K562 (cell line): Measurements from ENCODE around the gene PTP4A2. TPM values are rescaled to one million over a fixed set of nuclear protein-coding genes. Genes with fewer than 3 reads are reported as not detected.

ENCODE experiments used
- ATF1 ChIP-seq, 2 experiments: fragments of 450-650 bp in 1 of 2; IDR thresholded peaks; 2 replicates each; pipeline ENCODE4 v1.6.1; 2016; ENCODE audit warnings: missing compliant biosample characterization in 1 of 2, missing genetic modification characterization in 1 of 2
- BCOR ChIP-seq: fragments of 450-650 bp; IDR thresholded peaks from 2 replicates; pipeline ENCODE4 v1.6.1; 2016
- BMI1 ChIP-seq: fragments of 150-350 bp; IDR thresholded peaks from 2 replicates; pipeline ENCODE4 v1.6.1; 2014; ENCODE audit warnings: low read length
- CBFA2T3 ChIP-seq: fragments of 450-650 bp; IDR thresholded peaks from 2 replicates; pipeline ENCODE4 v1.6.1; 2017
- CEBPG ChIP-seq, 3 experiments: fragments of 200-800 bp in 1 of 3; sonication (Bioruptor generic) in 1 of 3; sonication (generic) in 1 of 3; formaldehyde crosslinking in 1 of 3; IDR thresholded peaks in 2 of 3; conservative IDR thresholded peaks in 1 of 3; 2 replicates each; pipeline versions ENCODE4 v1.6.1 to v1.8.0; 2016 to 2022; ENCODE audit warnings: missing compliant biosample characterization in 2 of 3, missing genetic modification characterization in 2 of 3, mild to moderate bottlenecking in 1 of 3, missing genetic modification reagents in 1 of 3
- CHD4 ChIP-seq: fragments of 200-600 bp; sonication (generic); IDR thresholded peaks from 3 replicates; pipeline ENCODE4 v1.6.1; 2012; ENCODE audit warnings: low read depth, mild to moderate bottlenecking, mixed read lengths, low read length, inconsistent platforms; ENCODE audit not compliant: insufficient read depth, insufficient replicate concordance, poor library complexity, severe bottlenecking
- CSDE1 ChIP-seq, 2 experiments: fragments of 450-650 bp; IDR thresholded peaks; 2 replicates each; pipeline ENCODE4 v1.6.1; 2016; ENCODE audit warnings: mild to moderate bottlenecking in 1 of 2
- HDAC6 ChIP-seq: IDR thresholded peaks from 2 replicates; pipeline ENCODE4 v1.6.1; 2012; ENCODE audit warnings: low read depth, mild to moderate bottlenecking, control low read depth, inconsistent platforms, low read length, moderate library complexity
- KDM4B ChIP-seq, 2 experiments: fragments of 450-650 bp in 1 of 2; sonication (generic) in 1 of 2; IDR thresholded peaks; 2 replicates each; pipeline ENCODE4 v1.6.1; 2016 to 2017; ENCODE audit warnings: borderline replicate concordance in 2 of 2, antibody characterized with exemption in 1 of 2, low read depth in 1 of 2, mild to moderate bottlenecking in 1 of 2
- MLX ChIP-seq, 2 experiments: fragments of 450-650 bp in 1 of 2; sonication (generic) in 1 of 2; formaldehyde crosslinking; conservative IDR thresholded peaks; 2 replicates each; pipeline versions ENCODE4 v1.4.0 to v1.8.1; 2020 to 2022; ENCODE audit warnings: mild to moderate bottlenecking in 1 of 2, missing genetic modification reagents in 1 of 2
- SIN3A ChIP-seq, 2 experiments: fragments of 150-350 bp in 1 of 2; IDR thresholded peaks; 2 replicates each; pipeline ENCODE4 v1.6.1; 2011 to 2016; ENCODE audit warnings: borderline replicate concordance in 2 of 2, low read depth in 2 of 2, low read length in 2 of 2, mild to moderate bottlenecking in 2 of 2, moderate library complexity in 2 of 2; ENCODE audit not compliant: control insufficient read depth in 1 of 2
- SP2 ChIP-seq: IDR thresholded peaks from 2 replicates; pipeline ENCODE4 v1.6.1; 2011; ENCODE audit warnings: mild to moderate bottlenecking, low read depth, low read length, moderate library complexity; ENCODE audit not compliant: poor library complexity, severe bottlenecking; ENCODE audit errors: extremely low read depth
- TAF1 ChIP-seq: IDR thresholded peaks from 2 replicates; pipeline ENCODE4 v1.6.1; 2011; ENCODE audit warnings: mild to moderate bottlenecking, low read length, moderate library complexity; ENCODE audit not compliant: insufficient read depth, control insufficient read depth, severe bottlenecking; ENCODE audit errors: extremely low read depth
- TGIF2 ChIP-seq: sonication (generic); formaldehyde crosslinking; IDR thresholded peaks from 2 replicates; pipeline ENCODE4 v1.8.1; 2022; ENCODE audit warnings: mild to moderate bottlenecking, missing genetic modification reagents, moderate library complexity
- TSC22D4 ChIP-seq: fragments of 450-650 bp; IDR thresholded peaks from 2 replicates; pipeline ENCODE4 v1.6.1; 2016; ENCODE audit warnings: missing genetic modification characterization, missing biosample characterization, control low read depth
- ZBTB17 ChIP-seq: fragments of 450-650 bp; formaldehyde crosslinking; IDR thresholded peaks from 2 replicates; pipeline ENCODE4 v1.4.0; 2020; ENCODE audit warnings: mild to moderate bottlenecking
- ZFP30 ChIP-seq: fragments of 250-450 bp; sonication (Bioruptor Pico); IDR thresholded peaks from 2 replicates; pipeline ENCODE4 v1.8.0; 2022; ENCODE audit warnings: moderate library complexity, mild to moderate bottlenecking, inconsistent platforms, borderline replicate concordance
- ZNF24 ChIP-seq: fragments of 450-650 bp; IDR thresholded peaks from 2 replicates; pipeline ENCODE4 v1.6.1; 2016
- ZNF277 ChIP-seq: fragments of 250-450 bp; sonication (Bioruptor Pico); IDR thresholded peaks from 2 replicates; pipeline ENCODE4 v1.8.0; 2022; ENCODE audit warnings: inconsistent platforms, mild to moderate bottlenecking, moderate library complexity, borderline replicate concordance
- ZNF561 ChIP-seq: fragments of 450-650 bp; formaldehyde crosslinking; conservative IDR thresholded peaks from 2 replicates; pipeline ENCODE4 v1.4.0; 2020; ENCODE audit warnings: mild to moderate bottlenecking, moderate library complexity
- ZNF785 ChIP-seq: fragments of 250-450 bp; sonication (Bioruptor Pico); IDR thresholded peaks from 2 replicates; pipeline ENCODE4 v1.4.0; 2020; ENCODE audit warnings: mild to moderate bottlenecking
- polyA plus RNA-seq, 8 experiments: library from polyadenylated mRNA; depleted of rRNA in 4 of 8; stranded (reverse) in 5 of 8; unstranded in 3 of 8; fragments of >200 nt; fragmentation: Nextera tagmentation in 2 of 8; fragmentation: Illumina TruSeq in 1 of 8; extraction: Ambion mirVana in 2 of 8; extraction: Trizol in 1 of 8; gene quantifications; 2 replicates each; pipeline versions ENCODE4 v1.2.1 to v1.2.3, GENCODE V29; 2011 to 2014; ENCODE audit warnings: inconsistent platforms in 1 of 8, missing spikeins in 1 of 8
- total RNA-seq, 7 experiments: library from RNA; depleted of rRNA in 6 of 7; stranded (reverse); fragments of >200 nt in 6 of 7; fragmentation: Illumina TruSeq in 2 of 7; extraction: Trizol in 2 of 7; gene quantifications; 2 replicates each; pipeline versions ENCODE4 v1.2.1 to v1.2.3, GENCODE V29; 2011 to 2021; ENCODE audit warnings: low replicate concordance in 1 of 7
- TF ChIP-seq, protein P1 (sequence below): sonication (generic); formaldehyde crosslinking; IDR thresholded peaks from 2 replicates; pipeline ENCODE4 v1.8.0; 2022; ENCODE audit warnings: missing genetic modification reagents, mild to moderate bottlenecking, moderate library complexity, borderline replicate concordance

PTP4A2 gene
- total and polyA plus RNA-seq, 9 of the 15 experiments (the other 6 are each of a cell fraction or from before 2014, with no cell fraction given) = 197 to 870 (median 480) TPM

DNA sequence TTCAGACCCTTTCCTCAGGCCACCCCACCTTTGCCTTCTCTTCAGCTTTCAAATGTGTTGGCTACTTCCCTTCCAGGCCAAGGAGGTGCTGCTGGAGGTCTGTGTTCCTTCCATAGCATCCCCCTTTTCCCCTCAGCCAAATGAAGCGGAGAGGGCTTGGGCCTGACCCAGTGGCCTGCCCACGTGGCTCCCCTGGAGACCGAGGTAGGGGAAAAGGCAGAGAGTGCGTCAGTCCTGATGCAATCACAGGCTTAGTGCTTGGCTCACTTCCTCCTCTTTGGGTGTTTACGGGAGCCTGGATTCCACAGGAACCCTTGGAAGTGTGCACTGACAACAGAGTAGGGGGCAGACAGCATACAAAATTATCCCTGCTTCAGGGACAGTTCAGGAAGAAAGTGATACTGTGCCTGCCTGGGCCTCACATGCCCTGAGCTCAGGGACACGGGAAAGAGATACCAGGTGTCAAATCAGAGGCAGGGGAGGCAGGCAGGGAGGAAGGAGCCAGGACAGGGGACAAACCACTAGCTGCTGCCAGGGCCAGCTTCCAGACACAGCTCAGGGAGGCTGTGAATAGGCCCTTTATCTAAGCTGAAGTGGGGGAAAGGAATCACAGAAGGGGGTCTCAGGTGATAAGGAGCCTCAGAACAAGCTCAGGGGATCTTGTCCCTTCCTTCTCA lies 16.6 kb upstream of the PTP4A2 start (continued):
- TF ChIP-seq SIN3A (IDR thresholded peaks at IDR 0.05; ENCODE audit: borderline replicate concordance in 2 of 2, control insufficient read depth in 1 of 2, low read depth in 2 of 2, low read length in 2 of 2) (no peak), SP2 (no peak), ZNF561 (CRISPR knock-in tag) (no peak), CBFA2T3 (no peak), BMI1 (no peak), ZFP30 (no peak), BCOR (no peak), ATF1 (CRISPR knock-in tag; IDR thresholded peaks at IDR 0.05) (no peak), ATF1 (tag; IDR thresholded peaks at IDR 0.05) (peak; percentile 86), ZNF277 (CRISPR knock-in tag) (no peak), ZBTB17 (peak; percentile 84), ZNF785 (CRISPR knock-in tag) (no peak), CSDE1 (IDR thresholded peaks at IDR 0.05) (no peak), KDM4B (IDR thresholded peaks at IDR 0.05; ENCODE audit: borderline replicate concordance in 2 of 2, low read depth in 1 of 2) (no peak), TGIF2 (CRISPR knock-in tag) (no peak), HDAC6 (no peak), TSC22D4 (tag) (no peak), ZNF24 (no peak), CHD4 (no peak), TAF1 (peak; percentile 34), CEBPG (CRISPR knock-in tag; IDR thresholded peaks at IDR 0.05) (peak; percentile 98), CEBPG (tag; conservative IDR thresholded peaks at IDR 0.05 in 1 of 2, IDR thresholded peaks at IDR 0.05 in 1 of 2) (peak; percentile 96 to 97), MLX (CRISPR knock-in tag; conservative IDR thresholded peaks at IDR 0.05) (peak in 1 of 2 experiments; percentile 71; a peak in 1 of 4 replicates)
- TF ChIP-seq, protein P1, sequence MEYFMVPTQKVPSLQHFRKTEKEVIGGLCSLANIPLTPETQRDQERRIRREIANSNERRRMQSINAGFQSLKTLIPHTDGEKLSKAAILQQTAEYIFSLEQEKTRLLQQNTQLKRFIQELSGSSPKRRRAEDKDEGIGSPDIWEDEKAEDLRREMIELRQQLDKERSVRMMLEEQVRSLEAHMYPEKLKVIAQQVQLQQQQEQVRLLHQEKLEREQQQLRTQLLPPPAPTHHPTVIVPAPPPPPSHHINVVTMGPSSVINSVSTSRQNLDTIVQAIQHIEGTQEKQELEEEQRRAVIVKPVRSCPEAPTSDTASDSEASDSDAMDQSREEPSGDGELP (CRISPR knock-in tag) = peak; percentile 44; the same call in 1 of the 2 replicates
